ENCODE measurements around the gene CLDN5.

- TF ChIP-seq CTCF (conservative IDR thresholded peaks at IDR 0.05; ENCODE audit: low read depth, low read length) = no peak
- no peak for TF ChIP-seq POLR2A (IDR thresholded peaks at IDR 0.05; ENCODE audit: low read depth, low read length)
- no peak for TF ChIP-seq RAD21 (IDR thresholded peaks at IDR 0.05; ENCODE audit: low read length)
- no peak for TF ChIP-seq ELK1 (IDR thresholded peaks at IDR 0.05; ENCODE audit: borderline replicate concordance, low read depth, low read length)
- TF ChIP-seq SMC3 (IDR thresholded peaks at IDR 0.05; ENCODE audit: low read depth, low read length) = no peak
These were observed 35.2 kb upstream of the CLDN5 start for GRCh38 chr22:19559324-19559811.
